Activated CD4-positive, alpha-beta memory T cell treated with anti-CD3 and anti-CD28 coated beads for 36 hours (primary cell): ENCODE results near the gene DHFR2. TPM values are rescaled to one million over a fixed set of nuclear protein-coding genes. Genes with fewer than 3 reads are reported as not detected.

Experiments
- CTCF ChIA-PET: fragments of 350-600 bp; sonication (Branson Sonifier 250); formaldehyde crosslinking; loops from one replicate; lab custom pipeline; 2021; ENCODE audit warnings: antibody characterized with exemption, inconsistent platforms; lab: Charles Lee
- POLR2A ChIA-PET: fragments of 350-600 bp; sonication (Branson Sonifier 250); formaldehyde crosslinking; loops from one replicate; lab custom pipeline; 2021; ENCODE audit warnings: antibody characterized with exemption; lab: Charles Lee
- DNase-seq: peaks from one replicate; pipeline ENCODE4 v3.0.0-alpha.2; 2020
- H3K27ac Mint-ChIP-seq: one replicate; pipeline ENCODE4 v1.8.0; 2021; ENCODE audit warnings: mixed read lengths
- H3K27me3 Mint-ChIP-seq: one replicate; pipeline ENCODE4 v1.8.0; 2021; ENCODE audit warnings: mixed read lengths
- H3K36me3 Mint-ChIP-seq: one replicate; pipeline ENCODE4 v1.8.0; 2021; ENCODE audit warnings: mixed read lengths
- H3K4me1 Mint-ChIP-seq: one replicate; pipeline ENCODE4 v1.8.0; 2021; ENCODE audit warnings: low read depth, mixed read lengths
- H3K4me3 Mint-ChIP-seq: one replicate; pipeline ENCODE4 v1.8.0; 2021; ENCODE audit warnings: mild to moderate bottlenecking, mixed read lengths
- H3K9me3 Mint-ChIP-seq: one replicate; pipeline ENCODE4 v1.8.0; 2021; ENCODE audit warnings: mixed read lengths
- intact Hi-C: fragments of 100-400 bp; cut with micrococcal nuclease; formaldehyde crosslinking; loops from one replicate; pipeline ENCODE4 v1.15.1; 2023
- total RNA-seq, 2 experiments: library from RNA; stranded (reverse); gene quantifications; one replicate each; pipeline ENCODE4 v1.2.3, GENCODE V29; 2021

DHFR2 gene
- total RNA-seq, 2 experiments from 2014 or later: 6.8 to 9.7 TPM

DNA sequence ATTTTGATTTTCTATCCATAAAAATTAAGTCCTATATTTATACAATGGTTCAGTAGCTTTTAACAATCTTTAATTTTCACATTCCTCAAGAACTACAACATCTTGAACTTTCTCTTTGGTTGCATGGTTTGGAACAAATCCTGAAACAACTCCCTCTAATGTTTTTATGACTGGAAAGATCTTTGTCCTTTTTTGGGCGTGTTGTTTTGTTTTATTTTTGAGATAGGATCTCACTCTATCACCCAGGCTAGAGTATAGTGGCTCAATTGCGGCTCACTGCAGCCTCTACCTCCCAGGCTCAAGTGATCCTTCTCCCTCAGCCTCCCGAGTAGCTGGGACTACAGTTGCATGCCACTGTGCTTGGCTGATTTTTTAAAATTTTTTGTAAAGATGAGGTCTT, 38.3 kb downstream of the DHFR2 start:
- Mint-ChIP-seq H3K36me3 (peaks cover 1% of the 10 kb centered on the region), H3K9me3 (no peaks in the 10 kb centered on the region), H3K27ac (no peak overlapping the region), H3K4me1 (no peaks in the 10 kb centered on the region), H3K4me3 (no peak overlapping the region), H3K27me3 (no peaks in the 10 kb centered on the region)
- ChIA-PET POLR2A (no interaction called here), CTCF (interaction anchor here (0.9 kb wide), 1 partner anchor 14 kb away, joined by 3 read pairs; no protein-coding TSS in a partner anchor)
- no peak for DNase-seq
- intact Hi-C loops: no loop called here

DNA sequence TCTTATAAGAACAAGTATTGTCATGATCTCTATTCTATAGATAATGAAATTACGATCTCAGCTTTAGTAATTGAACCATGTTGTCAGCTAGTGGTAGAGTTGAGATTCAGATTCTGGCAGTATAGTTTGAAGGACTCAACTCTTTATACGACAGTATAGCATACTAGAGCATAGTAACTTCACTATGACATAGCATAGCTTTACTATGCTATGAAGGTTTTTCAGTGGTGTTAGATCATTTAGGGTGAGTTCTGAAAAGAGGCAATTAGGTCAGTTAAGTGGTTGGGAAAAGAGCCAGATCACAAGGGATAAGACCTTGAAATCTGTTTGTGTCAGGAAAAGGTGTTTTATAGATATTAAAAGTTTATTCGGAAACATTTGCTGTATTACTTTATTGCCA, 42.4 kb downstream of the DHFR2 start:
- intact Hi-C loops: no loop called here
- H3K9me3 Mint-ChIP-seq: no peaks in the 10 kb centered on the region
- DNase-seq: no peak
- no peaks in the 10 kb centered on the region for H3K4me1 Mint-ChIP-seq
- CTCF ChIA-PET: no interaction called here
- POLR2A ChIA-PET: no interaction called here
- H3K27me3 Mint-ChIP-seq: no peaks in the 10 kb centered on the region
- no peak overlapping the region for H3K27ac Mint-ChIP-seq
- no peak overlapping the region for H3K4me3 Mint-ChIP-seq
- no peaks in the 10 kb centered on the region for H3K36me3 Mint-ChIP-seq

DNA sequence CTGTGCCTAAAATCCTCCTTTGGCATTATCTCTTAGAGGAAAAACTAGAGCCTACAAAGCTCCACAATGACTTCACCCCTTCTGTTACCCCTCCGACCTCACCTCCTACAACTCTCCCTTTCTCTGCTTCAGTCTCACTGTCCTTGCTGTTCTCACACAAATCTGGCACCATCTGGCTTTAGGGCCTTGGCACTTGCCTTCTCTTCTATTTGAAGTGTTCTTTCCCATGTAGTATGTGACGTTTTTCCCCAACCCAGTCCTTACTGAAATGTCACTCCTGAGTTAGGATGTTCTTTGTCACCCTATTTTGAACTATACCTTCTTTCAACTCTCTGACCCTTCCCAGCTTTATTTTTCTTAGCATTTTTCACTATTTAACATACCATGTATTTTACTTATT, 43.1 kb downstream of the DHFR2 start:
- no peak for DNase-seq
- POLR2A ChIA-PET: no interaction called here
- CTCF ChIA-PET: no interaction called here
- H3K27me3 Mint-ChIP-seq: no peaks in the 10 kb centered on the region
- H3K9me3 Mint-ChIP-seq: no peaks in the 10 kb centered on the region
- H3K4me1 Mint-ChIP-seq: peaks cover 5% of the 10 kb centered on the region
- H3K27ac Mint-ChIP-seq: no peak overlapping the region
- H3K4me3 Mint-ChIP-seq: no peak overlapping the region
- peaks cover 5% of the 10 kb centered on the region for H3K36me3 Mint-ChIP-seq
- intact Hi-C loops: no loop called here

DNA sequence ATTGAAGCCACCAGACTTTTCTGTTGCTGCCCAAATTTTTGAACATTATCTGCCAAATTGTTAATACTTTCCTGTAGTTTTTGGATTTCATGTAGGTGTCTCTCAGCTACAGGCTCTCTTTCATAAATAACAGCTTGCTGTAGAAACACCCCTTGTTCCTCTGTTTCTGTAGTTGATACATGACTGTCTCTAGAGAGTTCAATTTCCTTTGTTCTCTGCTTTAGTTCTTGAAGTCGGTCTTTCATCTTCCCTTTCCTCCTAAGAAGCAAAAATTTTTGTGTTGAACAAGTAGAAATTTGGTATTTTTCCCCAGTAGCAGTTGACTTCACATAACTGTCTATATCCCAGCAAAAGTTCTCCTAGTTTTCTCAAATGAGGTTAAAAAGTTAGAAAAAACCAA, 47.7 kb downstream of the DHFR2 start:
- Mint-ChIP-seq H3K27me3 (no peaks in the 10 kb centered on the region), H3K9me3 (no peaks in the 10 kb centered on the region), H3K4me3 (no peak overlapping the region), H3K36me3 (peaks cover 12% of the 10 kb centered on the region), H3K4me1 (peaks cover 28% of the 10 kb centered on the region), H3K27ac (no peak overlapping the region)
- POLR2A ChIA-PET: no interaction called here
- CTCF ChIA-PET: interaction anchor here (1.3 to 1.4 kb wide), 2 partner anchors 10 to 22 kb away, joined by 3 read pairs; no protein-coding TSS in a partner anchor
- DNase-seq: no peak
- intact Hi-C loops: no loop called here

DNA sequence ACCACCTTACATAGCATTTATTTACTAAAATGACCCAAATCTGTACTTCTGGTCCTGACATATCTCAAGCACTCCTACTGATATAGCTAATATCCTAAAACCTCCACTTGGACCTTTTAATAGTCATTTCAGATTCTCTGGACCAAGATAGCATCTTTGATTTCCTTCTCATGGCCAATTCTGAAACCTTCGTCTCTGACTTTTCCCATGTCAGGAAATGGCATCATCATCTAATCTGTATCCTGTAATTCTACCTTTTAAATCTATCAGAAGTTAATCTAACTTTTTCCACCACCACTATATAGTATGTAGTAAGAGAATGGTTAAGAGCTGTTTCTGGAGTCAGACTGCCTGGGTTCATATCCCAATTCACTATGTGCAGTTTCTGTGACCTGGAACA, 50.5 kb downstream of the DHFR2 start:
- Mint-ChIP-seq H3K27ac (peak overlapping the region; percentile 69), H3K27me3 (no peaks in the 10 kb centered on the region), H3K9me3 (no peaks in the 10 kb centered on the region), H3K4me1 (peaks cover 36% of the 10 kb centered on the region), H3K36me3 (peaks cover 13% of the 10 kb centered on the region), H3K4me3 (no peak overlapping the region)
- no peak for DNase-seq
- CTCF ChIA-PET: interaction anchor here (1.7 kb wide), 1 partner anchor 54 kb away, joined by 7 read pairs; no protein-coding TSS in a partner anchor
- POLR2A ChIA-PET: interaction anchor here (1.7 kb wide), 1 partner anchor 51 kb away, joined by 5 read pairs; the partner anchor contains the start of genes DHFR2 and NSUN3
- intact Hi-C loops: no loop called here

DNA sequence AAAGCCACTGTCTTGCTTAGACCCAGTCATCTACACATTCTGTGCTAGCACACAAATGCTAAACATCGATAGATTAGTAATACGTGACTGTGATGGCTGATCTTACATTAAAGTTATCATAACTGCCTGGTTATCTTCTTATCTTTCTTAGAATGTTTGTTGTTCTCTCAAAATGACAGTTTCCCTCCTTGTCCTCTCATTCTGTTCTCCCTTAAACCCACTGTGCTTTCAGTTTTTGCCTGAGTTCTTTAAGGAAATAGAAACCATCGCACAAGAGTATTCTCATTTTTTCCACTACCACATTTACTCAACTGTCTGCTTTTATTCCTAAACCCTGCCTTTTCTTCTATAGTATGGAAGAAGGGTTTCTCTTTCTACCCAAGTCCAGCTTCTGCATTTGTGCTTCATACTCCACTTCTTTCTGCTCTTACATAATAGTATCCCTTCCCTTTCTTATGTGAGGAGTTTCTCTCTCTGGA, 51.4 kb downstream of the DHFR2 start:
- ChIA-PET CTCF (interaction anchor here (1.7 to 2.1 kb wide), 2 partner anchors 52 to 55 kb away, joined by 7 to 12 read pairs; partner anchors contain the start of genes DHFR2 and NSUN3), POLR2A (interaction anchor here (1.7 kb wide), 1 partner anchor 52 kb away, joined by 5 read pairs; the partner anchor contains the start of genes DHFR2 and NSUN3)
- intact Hi-C loops: loop anchor here (1.0 kb wide), 4 partner anchors 31 to 55 kb away; partner anchors contain the start of genes ARL13B, DHFR2 and PROS1
- H3K4me1 Mint-ChIP-seq: peaks cover 38% of the 10 kb centered on the region
- no peak overlapping the region for H3K4me3 Mint-ChIP-seq
- peaks cover 15% of the 10 kb centered on the region for H3K36me3 Mint-ChIP-seq
- H3K27ac Mint-ChIP-seq: peak overlapping the region; percentile 69
- no peak for DNase-seq
- H3K27me3 Mint-ChIP-seq: no peaks in the 10 kb centered on the region
- H3K9me3 Mint-ChIP-seq: no peaks in the 10 kb centered on the region

DNA sequence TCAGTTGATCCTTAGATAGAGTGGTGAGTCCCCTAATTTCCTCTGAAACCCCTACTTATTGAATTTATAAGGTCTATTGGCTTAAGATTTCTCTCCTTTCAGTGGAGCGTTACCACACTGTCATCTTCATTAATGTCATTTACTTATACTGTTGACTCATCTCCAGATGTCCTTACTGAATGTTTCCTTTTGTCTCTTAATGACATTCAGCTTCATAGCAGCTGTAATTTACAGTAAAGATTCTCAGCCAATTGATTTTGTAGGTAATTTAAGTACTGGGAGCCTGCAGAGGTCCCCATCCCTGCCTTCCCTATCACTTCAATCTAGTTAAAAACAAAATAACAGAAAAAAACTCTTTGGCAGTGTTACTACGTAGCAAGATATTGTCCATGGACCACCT, 53.1 kb downstream of the DHFR2 start:
- Mint-ChIP-seq H3K27ac (no peak overlapping the region), H3K9me3 (no peaks in the 10 kb centered on the region), H3K27me3 (no peaks in the 10 kb centered on the region), H3K4me1 (peaks cover 32% of the 10 kb centered on the region), H3K4me3 (no peak overlapping the region), H3K36me3 (peaks cover 10% of the 10 kb centered on the region)
- POLR2A ChIA-PET: interaction anchor here (1.2 kb wide), 1 partner anchor 53 kb away, joined by 3 read pairs; the partner anchor contains the start of genes DHFR2 and NSUN3
- intact Hi-C loops: loop anchor here (10.0 kb wide), 1 partner anchor 235 kb away; no protein-coding TSS in a partner anchor
- CTCF ChIA-PET: interaction anchor here (1.0 to 2.1 kb wide), 3 partner anchors 28 to 60 kb away, joined by 3 to 12 read pairs (median 5); partner anchors contain the start of genes DHFR2 and NSUN3
- DNase-seq: no peak

DNA sequence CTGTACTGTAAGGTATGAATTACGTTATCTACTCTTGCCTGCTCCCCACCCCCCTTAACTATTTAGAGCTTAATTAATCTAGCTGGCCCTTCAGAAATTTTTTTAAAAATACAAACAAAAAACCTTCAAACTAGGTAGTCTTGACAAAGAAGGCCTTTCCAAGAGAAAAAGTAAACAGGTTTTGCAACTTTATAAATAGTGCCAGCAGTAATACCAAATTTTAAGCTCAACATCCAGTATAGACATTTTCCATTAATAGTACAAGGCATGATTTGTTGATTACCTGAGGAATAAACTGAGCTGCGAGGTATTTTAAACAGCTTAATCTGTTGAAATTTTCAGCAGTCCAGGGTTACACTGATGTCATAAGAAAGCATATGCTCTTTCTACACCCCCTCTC, 54.5 kb downstream of the DHFR2 start:
- DNase-seq: no peak
- Mint-ChIP-seq H3K9me3 (no peaks in the 10 kb centered on the region), H3K36me3 (peaks cover 6% of the 10 kb centered on the region), H3K27ac (no peak overlapping the region), H3K4me1 (peaks cover 33% of the 10 kb centered on the region), H3K4me3 (no peak overlapping the region), H3K27me3 (no peaks in the 10 kb centered on the region)
- intact Hi-C loops: loop anchor here (10.0 kb wide), 1 partner anchor 237 kb away; no protein-coding TSS in a partner anchor
- ChIA-PET CTCF (interaction anchor here (0.6 to 1.6 kb wide), 4 partner anchors 23 to 61 kb away, joined by 3 to 11 read pairs (median 4); partner anchors contain the start of gene PROS1), POLR2A (no interaction called here)

Other genes with a start within 250 kb of the DHFR2 start
- gene PROS1, start 89.0 kb downstream of the DHFR2 start, total RNA-seq: 1 to 10 TPM in 1 of 2 experiments, under 1 TPM in 1; 0.82 to 1.7 TPM
- gene ARL13B, start 82.8 kb downstream of the DHFR2 start, total RNA-seq: 10 to 100 TPM; 12.0 to 12.9 TPM
- gene STX19, start 34.3 kb downstream of the DHFR2 start, total RNA-seq: not detected
- gene NSUN3, start 145 bp upstream of the DHFR2 start, total RNA-seq: 10 to 100 TPM; 15.3 to 16.2 TPM